Measurements from ENCODE around the gene ITGAL. TPM values are rescaled to one million over a fixed set of nuclear protein-coding genes. Genes with fewer than 3 reads are reported as not detected.

The ITGAL gene
- total and polyA plus RNA-seq, 10 donors = 26.6 to 212 (median 130) TPM

- Histone ChIP-seq H3K9me3 (no peaks in the 10 kb centered on the region), H3K4me1 (peaks cover 0 to 24% (median 4%) of the 10 kb centered on the region in 6 donors), H3K27me3 (replicated peaks in 1 of 7) (no peaks in the 10 kb centered on the region), H3K27ac (no peak overlapping the region), H3K4me3 (no peak overlapping the region), H3K36me3 (peaks cover 0 to 5% (median 0%) of the 10 kb centered on the region in 6 donors)
- intact Hi-C loops (cut with DNase I; ENCODE audit: low total_unique reads) = no loop called here
- DNase-seq = no peak
- WGBS, 5 donors = 85 to 93% (median 87%) methylated on average over 3 of the region's 3 CpGs
- no peak for TF ChIP-seq POLR2AphosphoS5 (IDR thresholded peaks at IDR 0.05)
- TF ChIP-seq, protein P1, sequence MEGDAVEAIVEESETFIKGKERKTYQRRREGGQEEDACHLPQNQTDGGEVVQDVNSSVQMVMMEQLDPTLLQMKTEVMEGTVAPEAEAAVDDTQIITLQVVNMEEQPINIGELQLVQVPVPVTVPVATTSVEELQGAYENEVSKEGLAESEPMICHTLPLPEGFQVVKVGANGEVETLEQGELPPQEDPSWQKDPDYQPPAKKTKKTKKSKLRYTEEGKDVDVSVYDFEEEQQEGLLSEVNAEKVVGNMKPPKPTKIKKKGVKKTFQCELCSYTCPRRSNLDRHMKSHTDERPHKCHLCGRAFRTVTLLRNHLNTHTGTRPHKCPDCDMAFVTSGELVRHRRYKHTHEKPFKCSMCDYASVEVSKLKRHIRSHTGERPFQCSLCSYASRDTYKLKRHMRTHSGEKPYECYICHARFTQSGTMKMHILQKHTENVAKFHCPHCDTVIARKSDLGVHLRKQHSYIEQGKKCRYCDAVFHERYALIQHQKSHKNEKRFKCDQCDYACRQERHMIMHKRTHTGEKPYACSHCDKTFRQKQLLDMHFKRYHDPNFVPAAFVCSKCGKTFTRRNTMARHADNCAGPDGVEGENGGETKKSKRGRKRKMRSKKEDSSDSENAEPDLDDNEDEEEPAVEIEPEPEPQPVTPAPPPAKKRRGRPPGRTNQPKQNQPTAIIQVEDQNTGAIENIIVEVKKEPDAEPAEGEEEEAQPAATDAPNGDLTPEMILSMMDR (IDR thresholded peaks at IDR 0.05 in 8 of 11, conservative IDR thresholded peaks at IDR 0.05 in 3 of 11) = no peak
- TF ChIP-seq POLR2A (IDR thresholded peaks at IDR 0.05) = no peak
These were observed 35.0 kb upstream of the ITGAL start for GRCh38 chr16:30437511-30438046.

GRCh38 chr16:30438835-30439234 lies 33.7 kb upstream of the ITGAL start:
- TF ChIP-seq, protein P1 (IDR thresholded peaks at IDR 0.05 in 8 of 11, conservative IDR thresholded peaks at IDR 0.05 in 3 of 11) = no peak
- no peak for TF ChIP-seq POLR2A (IDR thresholded peaks at IDR 0.05)
- no peak for TF ChIP-seq POLR2AphosphoS5 (IDR thresholded peaks at IDR 0.05)
- DNase-seq = no peak
- Histone ChIP-seq H3K4me1 (peaks cover 6 to 36% (median 16%) of the 10 kb centered on the region in 6 donors), H3K36me3 (peaks cover 0 to 17% (median 0%) of the 10 kb centered on the region in 6 donors), H3K4me3 (no peak overlapping the region), H3K27ac (no peak overlapping the region), H3K9me3 (no peaks in the 10 kb centered on the region), H3K27me3 (replicated peaks in 1 of 7) (no peaks in the 10 kb centered on the region)
- WGBS, 5 donors = 73 to 89% (median 86%) methylated on average over 5 of the region's 5 CpGs
- intact Hi-C loops (cut with DNase I; ENCODE audit: low total_unique reads) = no loop called here

DNA sequence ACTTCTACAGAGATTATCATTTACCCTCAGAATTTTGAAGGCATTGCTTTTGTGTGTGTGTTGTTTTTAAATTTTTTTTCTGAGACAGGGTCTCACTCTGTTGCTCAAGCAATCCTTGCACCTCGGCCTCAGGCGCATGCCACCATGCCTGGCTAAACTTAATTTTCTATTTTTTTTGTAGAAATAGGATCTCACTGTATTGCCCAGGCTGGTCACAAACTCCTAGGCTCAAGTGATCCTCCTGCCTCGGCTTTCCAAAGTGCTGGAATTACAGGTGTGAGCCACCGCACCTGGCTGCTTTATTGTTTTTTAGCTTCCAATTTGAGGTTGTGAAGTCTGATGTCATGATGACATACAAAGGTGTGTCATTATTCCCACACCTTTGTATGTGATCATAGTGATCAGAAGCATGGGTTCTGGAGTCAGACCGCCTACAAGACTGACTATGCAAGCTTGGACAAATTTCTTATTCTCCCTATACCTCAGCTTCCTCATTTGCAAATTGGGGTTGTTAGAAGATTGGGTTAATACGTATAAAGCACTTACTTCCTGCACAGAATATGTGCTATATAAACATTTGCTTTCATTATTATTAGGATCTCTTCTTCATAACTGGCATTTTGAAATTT lies 32.7 kb upstream of the ITGAL start:
- Histone ChIP-seq H3K9me3 (no peaks in the 10 kb centered on the region), H3K27me3 (replicated peaks in 1 of 7) (no peaks in the 10 kb centered on the region), H3K36me3 (peaks cover 0 to 27% (median 0%) of the 10 kb centered on the region in 6 donors), H3K27ac (no peak overlapping the region), H3K4me3 (no peak overlapping the region), H3K4me1 (peaks cover 16 to 46% (median 26%) of the 10 kb centered on the region in 6 donors)
- DNase-seq = no peak
- no peak for TF ChIP-seq POLR2AphosphoS5 (IDR thresholded peaks at IDR 0.05)
- WGBS, 5 donors = 63 to 68% (median 66%) methylated on average over 6 of the region's 6 CpGs
- intact Hi-C loops (cut with DNase I; ENCODE audit: low total_unique reads) = loop anchor here (10.0 kb wide), 1 partner anchor 85 kb away; the partner anchor contains the start of gene ZNF768

GRCh38 chr16:30443631-30444030 lies 28.9 kb upstream of the ITGAL start:
- WGBS, 5 donors = 75 to 90% (median 86%) methylated on average over 2 of the region's 2 CpGs
- Histone ChIP-seq H3K4me3 (peak overlapping the region in 2 of 8 donors; percentile 91 to 99), H3K9me3 (no peaks in the 10 kb centered on the region), H3K4me1 (peaks cover 22 to 62% (median 36%) of the 10 kb centered on the region in 6 donors), H3K27ac (no peak overlapping the region), H3K36me3 (peaks cover 0 to 27% (median 0%) of the 10 kb centered on the region in 6 donors), H3K27me3 (replicated peaks in 1 of 7) (no peaks in the 10 kb centered on the region)
- TF ChIP-seq POLR2AphosphoS5 (IDR thresholded peaks at IDR 0.05) (no peak), POLR2A (IDR thresholded peaks at IDR 0.05) (no peak)
- TF ChIP-seq, protein P1 (IDR thresholded peaks at IDR 0.05 in 8 of 11, conservative IDR thresholded peaks at IDR 0.05 in 3 of 11) = no peak
- intact Hi-C loops (cut with DNase I; ENCODE audit: low total_unique reads) = loop anchor here (10.0 kb wide), 1 partner anchor 81 kb away; the partner anchor contains the start of gene ZNF768
- DNase-seq = no peak
